Stimulated activated CD4-positive, alpha-beta T cell treated with anti-CD3 and anti-CD28 coated beads, Interleukin-1b, Interleukin-23, amount 100 ng/mL, for 48 hours (primary cell): ENCODE measurements around the gene HOTAIR.
A peak's percentile ranks its signal among the peaks of the same experiment; 100 is the strongest.

Source experiments
- DNase-seq: peaks from one replicate; pipeline ENCODE4 v3.0.0-alpha.2; 2020

HOTAIR gene

GRCh38 chr12:53974084-53975063, at the start of gene HOTAIR:
HOTAIR (minus strand) TSS chr12:53974954.
- no peak for DNase-seq

DNA sequence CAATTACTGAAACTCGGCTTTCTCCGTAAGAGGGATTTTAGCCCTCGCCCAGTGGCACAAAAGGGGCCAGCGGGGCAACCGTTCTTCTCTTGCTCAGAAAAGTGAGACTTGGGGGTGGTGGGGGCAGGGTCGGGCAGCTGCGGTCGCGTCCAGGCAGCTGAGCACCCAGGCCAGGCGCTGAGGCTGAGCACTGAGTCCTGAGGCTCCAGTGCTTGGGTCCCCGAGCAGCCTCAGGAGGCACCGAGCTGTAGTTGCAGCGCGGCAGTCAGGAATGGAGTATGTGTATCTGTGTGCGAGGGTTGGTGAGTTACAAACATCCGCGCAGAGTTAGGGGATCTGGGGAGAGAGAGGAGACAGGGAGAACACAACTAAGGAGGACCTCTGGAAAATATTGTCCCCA, 49.4 kb upstream of the HOTAIR start:
- no peak for DNase-seq

GRCh38 chr12:54022960-54023884, 48.5 kb upstream of the HOTAIR start:
- DNase-seq: no peak

DNA sequence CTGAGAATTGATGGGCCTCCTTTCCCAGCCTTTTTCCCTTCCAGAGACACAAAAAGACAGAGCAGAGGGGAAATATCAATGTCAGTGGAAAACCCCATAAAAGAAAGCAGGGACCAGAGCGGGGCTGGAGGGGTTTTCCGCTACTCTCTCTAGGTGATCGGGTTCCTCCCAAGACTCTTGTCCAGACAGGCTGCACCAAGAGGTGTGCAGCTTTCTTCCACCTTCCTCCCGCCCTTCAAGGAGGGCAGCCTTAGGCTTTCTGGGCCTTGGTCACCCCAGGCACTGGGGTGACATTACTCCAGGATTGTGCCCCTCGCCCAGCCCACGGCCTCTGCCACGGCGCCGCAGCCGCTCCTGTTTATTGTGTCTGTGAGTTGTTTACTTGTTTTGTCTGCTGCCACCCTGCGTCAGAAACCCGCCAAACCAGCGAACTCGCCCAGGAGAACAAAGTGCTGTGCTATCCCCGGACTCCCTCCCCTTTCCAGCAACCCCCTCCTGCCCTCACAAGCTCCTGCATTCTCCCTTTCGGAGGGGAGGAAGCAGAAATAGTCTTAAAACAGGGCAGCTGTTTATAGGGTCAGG, 46.8 kb upstream of the HOTAIR start:
- DNase-seq: no peak

DNA sequence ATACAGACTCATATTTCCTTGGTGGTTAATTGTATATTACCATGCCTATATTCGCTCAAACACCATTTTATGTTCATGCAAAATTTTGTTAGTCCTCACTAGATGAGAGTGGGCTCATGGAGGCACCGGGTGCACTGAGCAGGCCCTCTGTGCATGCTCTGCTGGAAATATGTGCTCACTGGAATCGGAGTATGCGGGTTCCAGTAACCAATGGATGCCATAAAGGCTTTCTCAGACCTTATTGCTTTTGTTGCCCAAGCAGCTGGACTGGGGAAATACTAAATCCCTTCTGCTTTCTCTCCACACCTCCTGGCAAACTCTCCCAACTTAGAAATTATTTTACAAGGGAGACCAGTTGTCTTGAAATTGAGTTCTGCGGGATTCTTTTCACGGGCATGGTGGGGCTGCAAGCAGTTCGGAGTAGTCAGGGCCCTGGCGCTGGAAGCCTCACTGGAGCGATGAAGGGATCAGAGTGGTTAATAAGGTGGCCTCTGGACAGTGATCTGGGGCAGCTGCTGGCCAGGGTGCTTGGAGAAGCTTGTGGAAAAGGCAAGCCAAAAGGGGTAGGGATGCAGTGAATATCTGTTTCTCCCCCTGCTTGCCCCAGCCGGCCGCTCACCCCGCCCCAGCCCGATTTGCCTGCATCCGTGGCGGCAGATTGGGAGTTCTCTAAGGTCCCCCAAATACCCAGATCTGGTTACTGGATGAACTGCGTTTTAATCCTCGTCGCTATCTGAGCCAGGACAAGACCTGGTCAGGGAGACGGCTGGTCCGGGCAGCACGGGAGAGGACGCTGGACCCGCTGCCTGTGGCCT, 46.0 kb upstream of the HOTAIR start:
- DNase-seq: no peak

- no peak for DNase-seq
Observed at GRCh38 chr12:54019924-54020590, 45.3 kb upstream of the HOTAIR start.

- DNase-seq: no peak
Observed at GRCh38 chr12:54019091-54019811, 44.5 kb upstream of the HOTAIR start.

DNA sequence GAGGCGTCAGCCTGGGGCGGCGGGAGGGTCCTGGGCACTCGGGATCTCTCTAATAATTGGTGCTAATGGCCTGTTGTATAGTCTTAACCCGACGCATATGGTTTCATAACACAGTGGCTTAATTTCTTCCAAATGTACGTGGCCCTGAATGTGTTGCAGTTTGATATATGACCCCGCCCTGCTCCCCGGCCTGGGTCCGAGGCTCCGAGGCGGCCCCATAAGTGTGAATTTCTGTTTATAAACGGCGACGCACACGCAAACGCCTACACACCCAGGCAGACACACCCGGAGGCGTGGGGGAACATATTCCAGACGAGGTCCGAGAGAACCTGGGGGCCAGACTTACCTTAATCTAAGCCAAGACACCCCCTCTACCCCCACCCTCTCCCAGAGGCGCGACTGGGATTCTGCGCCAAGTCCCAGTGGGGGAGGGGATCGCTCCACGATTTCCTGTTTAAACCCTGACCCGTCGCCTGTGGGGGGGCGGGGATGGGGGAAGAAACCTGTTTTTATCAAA, 43.8 kb upstream of the HOTAIR start:
- no peak for DNase-seq

DNA sequence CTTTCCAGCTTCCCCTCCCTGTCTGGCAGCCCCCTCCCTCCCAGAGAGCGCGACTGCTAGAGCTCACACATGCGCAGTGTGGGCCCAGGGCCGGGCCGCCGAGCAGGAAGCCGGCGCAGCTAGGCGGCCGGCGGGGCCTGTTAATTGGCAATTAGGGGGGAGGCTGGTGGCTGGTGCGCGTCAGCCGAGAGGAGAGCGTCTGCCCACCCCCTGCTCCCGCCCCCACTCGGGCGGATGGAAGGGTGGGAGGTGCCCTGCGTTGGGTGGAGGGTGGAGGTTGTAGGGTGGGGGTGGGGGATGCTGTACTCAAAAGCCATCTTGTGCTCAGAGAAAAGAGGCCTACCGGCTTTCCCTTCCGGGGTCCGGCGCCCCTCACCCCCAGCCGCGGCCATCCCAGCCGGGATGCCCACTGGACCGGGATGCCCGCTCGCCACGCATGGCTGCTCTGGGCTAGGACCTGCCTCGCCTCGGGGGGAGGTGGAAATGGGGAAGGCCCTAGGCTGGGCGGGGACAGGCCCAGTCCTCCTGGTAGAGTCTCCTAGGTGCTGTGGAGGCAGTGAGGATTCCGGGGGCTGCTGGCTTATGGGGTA, 43.2 kb upstream of the HOTAIR start:
- peak; percentile 63 for DNase-seq

DNA sequence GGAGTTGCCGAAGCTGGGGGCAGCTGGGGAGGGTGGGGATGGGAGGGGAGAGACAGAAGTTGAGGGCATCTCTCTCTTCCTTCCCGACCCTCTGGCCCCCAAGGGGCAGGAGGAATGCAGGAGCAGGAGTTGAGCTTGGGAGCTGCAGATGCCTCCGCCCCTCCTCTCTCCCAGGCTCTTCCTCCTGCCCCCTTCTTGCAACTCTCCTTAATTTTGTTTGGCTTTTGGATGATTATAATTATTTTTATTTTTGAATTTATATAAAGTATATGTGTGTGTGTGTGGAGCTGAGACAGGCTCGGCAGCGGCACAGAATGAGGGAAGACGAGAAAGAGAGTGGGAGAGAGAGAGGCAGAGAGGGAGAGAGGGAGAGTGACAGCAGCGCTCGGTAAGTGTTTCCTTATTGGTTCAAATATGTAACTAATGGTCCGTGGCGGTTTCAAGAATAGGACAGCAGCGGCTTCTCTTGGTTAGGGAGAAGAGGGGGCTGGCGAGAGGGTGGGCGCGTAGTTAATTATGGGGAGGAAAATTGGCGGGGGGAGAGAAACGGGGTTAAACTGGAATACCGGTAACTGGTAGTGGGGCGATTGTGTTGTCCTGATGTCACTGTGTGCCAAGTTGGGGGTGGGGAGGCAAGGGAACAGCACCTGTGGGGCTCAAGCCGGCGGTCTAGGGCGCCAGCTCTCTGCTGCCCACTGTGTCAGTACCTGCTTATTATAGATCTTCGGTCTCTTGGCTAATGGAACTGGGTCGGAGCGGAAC, 42.5 kb upstream of the HOTAIR start:
- no peak for DNase-seq

DNA sequence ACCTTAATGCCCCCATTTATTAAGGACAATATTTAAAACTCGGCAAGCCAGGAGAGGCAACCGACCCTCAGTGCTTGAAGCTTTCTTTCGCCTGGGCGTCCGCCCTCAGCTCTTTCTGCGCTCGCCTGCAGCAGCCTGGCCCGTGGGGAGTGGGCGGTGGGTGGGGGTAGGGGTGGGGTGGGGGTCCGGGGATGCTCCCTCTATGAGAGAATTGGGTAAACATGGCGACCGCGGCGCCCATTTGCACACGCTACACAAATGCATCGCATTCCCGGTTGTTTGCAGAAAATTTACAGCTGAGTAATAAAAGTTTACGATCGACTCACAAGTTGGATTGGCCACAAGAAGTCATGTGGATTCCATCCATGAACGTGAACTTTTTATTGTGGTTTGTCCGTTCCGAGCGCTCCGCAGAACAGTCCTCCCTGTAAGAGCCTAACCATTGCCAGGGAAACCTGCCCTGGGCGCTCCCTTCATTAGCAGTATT, 41.8 kb upstream of the HOTAIR start:
- DNase-seq: no peak

- no peak for DNase-seq
Observed at GRCh38 chr12:54016051-54016450, 41.3 kb upstream of the HOTAIR start.

GRCh38 chr12:54015018-54015931, 40.5 kb upstream of the HOTAIR start:
- DNase-seq: no peak

DNA sequence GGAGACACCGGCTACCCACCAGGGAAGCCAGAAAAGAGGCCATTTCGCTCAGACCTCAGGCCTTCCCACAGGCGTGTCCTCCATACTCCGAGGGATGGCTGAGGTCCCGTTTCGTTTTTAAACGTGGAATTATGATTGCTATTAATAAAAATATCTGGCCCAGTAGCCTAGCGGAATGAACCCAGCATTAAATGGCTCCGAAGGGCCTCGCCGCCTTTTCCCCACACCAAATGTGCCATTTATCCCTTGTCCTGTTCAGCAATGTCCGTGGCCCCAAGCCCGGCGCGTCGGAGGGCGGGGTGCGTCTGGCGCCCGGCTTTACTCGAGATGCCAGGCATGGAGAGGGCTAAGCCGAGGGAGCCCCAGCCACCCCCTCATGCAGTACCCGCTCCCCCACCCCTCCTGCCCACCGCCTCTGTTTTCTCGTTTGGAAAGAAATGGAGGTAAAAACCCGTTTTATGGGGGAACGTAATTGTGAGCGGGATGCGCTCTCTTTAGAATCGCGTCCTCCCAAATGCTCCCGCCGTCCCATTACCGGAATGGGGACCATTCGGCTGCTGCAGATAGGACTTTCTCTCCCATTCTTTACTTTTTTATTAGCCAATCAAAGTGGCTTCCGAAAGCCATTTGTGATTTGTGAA, 39.7 kb upstream of the HOTAIR start:
- no peak for DNase-seq

DNA sequence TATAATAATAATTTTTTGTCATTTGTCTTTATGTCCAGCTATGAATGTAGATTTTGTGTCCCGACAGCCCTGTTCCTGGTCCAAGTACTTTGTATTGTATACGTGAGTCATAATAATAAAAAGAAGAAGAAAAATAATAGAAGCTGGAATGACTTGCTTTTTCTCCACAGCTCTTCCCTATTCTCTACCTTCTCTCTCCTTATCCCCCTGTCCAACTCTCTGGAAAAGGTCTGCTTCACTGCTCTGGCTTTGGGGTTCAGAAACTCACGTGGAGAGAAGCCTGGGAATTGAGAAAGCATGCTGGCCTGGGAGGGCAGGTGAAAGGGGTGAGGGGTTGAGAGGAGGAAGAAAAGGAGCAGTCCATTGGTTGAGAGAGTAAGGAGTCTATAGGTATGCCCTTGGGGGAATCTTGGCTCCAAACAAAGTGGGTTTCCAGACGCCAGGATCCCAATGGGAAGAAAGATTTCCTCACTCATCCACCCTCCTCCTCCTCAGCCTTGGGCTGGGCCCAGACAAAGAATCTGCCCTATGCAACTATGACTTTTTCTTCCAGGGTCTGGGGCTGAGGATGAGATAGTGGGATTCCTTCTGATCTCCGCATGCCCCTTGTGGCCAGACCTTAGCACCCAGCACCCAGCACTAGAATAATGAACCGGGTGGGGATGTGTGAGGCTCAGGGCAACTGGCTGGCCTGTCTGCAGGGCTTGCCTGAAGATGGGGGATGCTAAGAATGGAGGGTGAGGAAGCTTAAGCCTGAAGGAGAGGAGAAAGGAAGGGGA, 38.1 kb upstream of the HOTAIR start:
- no peak for DNase-seq

DNA sequence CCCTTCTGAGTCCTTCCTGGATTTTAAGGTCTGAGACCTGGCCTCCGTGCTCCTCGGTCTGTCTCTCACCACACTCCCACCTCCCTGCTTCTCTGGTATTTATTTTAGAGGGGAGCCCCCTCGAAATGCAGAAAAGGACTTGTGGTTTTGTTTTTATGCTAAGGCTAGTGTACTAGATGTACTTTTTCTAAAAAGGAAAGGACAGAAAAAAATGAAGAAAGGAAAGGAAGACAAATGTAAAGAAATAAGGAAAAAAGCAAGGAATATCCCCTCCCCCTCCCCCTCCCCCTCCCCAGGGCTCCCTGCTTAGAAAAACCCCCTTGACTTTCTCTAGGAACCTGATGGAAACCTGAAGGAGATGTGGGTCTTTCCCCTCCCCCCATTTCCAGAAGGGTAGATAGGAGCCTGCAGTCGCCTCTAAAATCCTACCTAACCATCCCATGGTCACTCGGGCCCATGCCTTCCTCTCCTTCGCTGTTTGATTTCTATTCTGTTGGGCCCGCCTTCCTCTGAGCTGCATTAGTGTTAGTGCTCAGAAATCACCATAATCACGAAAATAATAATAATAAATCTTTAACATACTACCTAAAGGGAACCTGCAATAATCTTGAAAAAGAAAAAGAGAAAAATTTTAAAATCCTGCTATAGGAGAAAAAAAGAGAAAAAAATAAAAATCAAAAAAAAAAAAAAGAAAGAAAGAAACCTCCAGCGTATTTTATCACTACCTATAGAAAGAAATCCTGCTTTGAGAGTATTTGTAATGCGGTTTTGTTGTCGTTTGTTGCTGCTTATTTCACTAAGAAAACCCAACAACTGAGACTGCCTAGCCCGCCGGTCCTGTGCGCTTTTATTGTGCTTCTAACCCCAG, 37.1 kb upstream of the HOTAIR start:
- DNase-seq: no peak
